T-cell (primary cell): ENCODE measurements around the gene UBE2D2. TPM values are rescaled to one million over a fixed set of nuclear protein-coding genes. Genes with fewer than 3 reads are reported as not detected.
A peak's percentile ranks its signal among the peaks of the same experiment; 100 is the strongest.

Experiments used
- ATAC-seq, 4 experiments: fragments of 200-7000 bp in 3 of 4; fragments of 150-1000 bp in 1 of 4; cut with Tn5 transposase; replicated peaks in 1 of 4; 1 replicate in 3 of 4; 2 replicates in 1 of 4; pipeline ENCODE4 v1.10.0; 2021; ENCODE audit warnings: moderate library complexity in 3 of 4, mild to moderate bottlenecking in 2 of 4, moderate number of reproducible peaks in 1 of 4
- CTCF ChIA-PET, 2 donors: fragments of 300-600 bp; sonication (Branson Sonifier 250); formaldehyde crosslinking; loops; one replicate each; lab custom pipeline; 2022; ENCODE audit warnings: antibody characterized with exemption in 2 of 2; lab: Charles Lee
- POLR2A ChIA-PET, 2 donors: fragments of 300-600 bp; sonication (Branson Sonifier 250); formaldehyde crosslinking; loops; one replicate each; lab custom pipeline; 2022; ENCODE audit warnings: antibody characterized with exemption in 2 of 2; lab: Charles Lee
- DNase-seq, 35 experiments: peaks; one replicate each; pipeline versions ENCODE4 v3.0.0 to v3.0.0-alpha.2; 2013 to 2023
- H3K27ac ChIP-seq: one replicate; pipeline ENCODE4 v1.5.1; 2013; ENCODE audit warnings: low read length
- H3K27me3 ChIP-seq, 2 experiments: replicated peaks in 1 of 2; 1 replicate in 1 of 2; 2 replicates in 1 of 2; pipeline versions ENCODE4 v1.6.1 to v1.7.0; 2013; ENCODE audit warnings: low read length in 1 of 2, mixed read lengths in 1 of 2; ENCODE audit not compliant: control insufficient read depth in 2 of 2, insufficient read depth in 2 of 2; ENCODE audit errors: extremely low read depth in 1 of 2
- H3K36me3 ChIP-seq, 2 donors: 1 replicate in 1 of 2; 2 replicates in 1 of 2; pipeline versions ENCODE4 v1.6.1 to v1.7.0; 2013; ENCODE audit warnings: low read length in 1 of 2; ENCODE audit not compliant: control insufficient read depth in 2 of 2, insufficient read depth in 1 of 2; ENCODE audit errors: extremely low read depth in 1 of 2
- H3K4me1 ChIP-seq, 2 experiments: 1 replicate in 1 of 2; 2 replicates in 1 of 2; pipeline versions ENCODE4 v1.6.1 to v1.7.0; 2013; ENCODE audit warnings: low read length in 2 of 2, mixed read lengths in 1 of 2; ENCODE audit not compliant: insufficient read depth in 2 of 2, control insufficient read depth in 1 of 2; ENCODE audit errors: extremely low read depth in 1 of 2
- H3K4me3 ChIP-seq, 2 donors: 1 replicate in 1 of 2; 2 replicates in 1 of 2; pipeline versions ENCODE4 v1.5.1 to v1.7.0; 2013; ENCODE audit warnings: mild to moderate bottlenecking in 2 of 2, low read length in 1 of 2, moderate library complexity in 1 of 2; ENCODE audit not compliant: control insufficient read depth in 1 of 2; ENCODE audit errors: extremely low read depth in 1 of 2
- H3K9me3 ChIP-seq: 2 replicates; pipeline ENCODE4 v1.7.0; 2013
- H3K27ac Mint-ChIP-seq, 2 donors: one replicate each; pipeline ENCODE4 v1.8.0; 2020 to 2021; ENCODE audit warnings: mild to moderate bottlenecking in 2 of 2, mixed read lengths in 2 of 2
- H3K27me3 Mint-ChIP-seq, 2 donors: one replicate each; pipeline ENCODE4 v1.8.0; 2021 to 2022; ENCODE audit warnings: mixed read lengths in 2 of 2
- H3K36me3 Mint-ChIP-seq: one replicate; pipeline ENCODE4 v1.8.0; 2021; ENCODE audit warnings: mixed read lengths
- H3K4me1 Mint-ChIP-seq, 3 donors: one replicate each; pipeline ENCODE4 v1.8.0; 2020 to 2022; ENCODE audit warnings: mixed read lengths in 3 of 3, mild to moderate bottlenecking in 1 of 3
- H3K4me3 Mint-ChIP-seq, 3 donors: one replicate each; pipeline ENCODE4 v1.8.0; 2020 to 2022; ENCODE audit warnings: mild to moderate bottlenecking in 3 of 3, mixed read lengths in 3 of 3, moderate library complexity in 3 of 3
- H3K9me3 Mint-ChIP-seq, 3 donors: one replicate each; pipeline ENCODE4 v1.8.0; 2020 to 2022; ENCODE audit warnings: mixed read lengths in 3 of 3
- WGBS: methylation state at CpG from one replicate; pipeline ENCODE4 v1.1.5; 2013; ENCODE audit warnings: missing lambda C conversion rate; ENCODE audit not compliant: insufficient coverage; 5-methylcytosine and 5-hydroxymethylcytosine counted together
- total RNA-seq, 35 experiments: library from RNA in 6 of 35; stranded (reverse) in 6 of 35; fragments of 120-200 nt in 1 of 35; gene quantifications; one replicate each; pipeline versions ENCODE4 v1.2.1 to v1.2.4 and lab custom pipeline; 2013 to 2026

Gene UBE2D2
- total RNA-seq, 5 donors from 2014 or later (not counting 1 experiment from before 2014, with no cell fraction given): 138 to 176 (median 152) TPM

DNA sequence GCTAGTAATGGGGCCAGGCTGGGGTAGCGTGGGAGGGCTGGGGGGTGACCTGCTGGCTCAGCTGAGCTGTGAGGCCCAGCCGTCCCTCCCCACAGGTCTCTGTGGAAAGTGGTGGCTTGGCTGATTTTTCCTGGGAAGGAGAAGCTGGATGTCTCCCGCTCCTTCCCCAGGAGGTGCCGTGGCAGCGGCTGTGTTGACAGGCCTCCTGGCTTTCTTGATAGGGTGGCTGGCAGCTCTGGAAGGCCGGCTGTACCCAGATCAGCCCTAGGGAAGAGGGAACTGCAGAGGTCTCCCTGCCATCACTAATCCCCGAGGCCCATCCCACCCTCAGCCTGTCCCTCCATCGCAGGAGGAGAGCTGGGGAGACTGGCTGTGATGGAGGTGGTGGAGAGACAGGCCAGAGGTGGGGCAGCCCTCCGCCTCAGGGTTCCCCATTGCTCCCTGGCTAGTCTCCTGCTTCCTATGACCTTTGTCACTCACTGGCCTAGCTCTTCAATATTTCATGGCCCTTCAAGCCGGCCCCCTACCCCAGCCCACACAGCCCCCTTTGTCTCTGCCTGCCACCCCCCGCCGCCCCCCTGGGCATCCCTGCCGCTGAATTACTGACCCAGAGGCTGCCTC is 93.8 kb downstream of the UBE2D2 start:
- Mint-ChIP-seq H3K27ac (no peak overlapping the region), H3K9me3 (no peaks in the 10 kb centered on the region), H3K4me3 (no peak overlapping the region), H3K36me3 (no peaks in the 10 kb centered on the region), H3K4me1 (peaks cover 37 to 52% (median 42%) of the 10 kb centered on the region in 3 donors), H3K27me3 (peaks cover 26 to 39% of the 10 kb centered on the region in 2 donors)
- ChIA-PET CTCF (no interaction called here), POLR2A (no interaction called here)
- ATAC-seq (no peak), DNase-seq (no peak)
- H3K27me3 ChIP-seq: peaks cover 0 to 57% of the 10 kb centered on the region in 2 experiments
- no peaks in the 10 kb centered on the region for H3K36me3 ChIP-seq
- H3K9me3 ChIP-seq: no peaks in the 10 kb centered on the region
- no peak overlapping the region for H3K4me3 ChIP-seq
- peaks cover 18 to 68% of the 10 kb centered on the region in 2 experiments for H3K4me1 ChIP-seq
- no peak overlapping the region for H3K27ac ChIP-seq
- WGBS: 86% methylated on average over 7 of the region's 13 CpGs

DNA sequence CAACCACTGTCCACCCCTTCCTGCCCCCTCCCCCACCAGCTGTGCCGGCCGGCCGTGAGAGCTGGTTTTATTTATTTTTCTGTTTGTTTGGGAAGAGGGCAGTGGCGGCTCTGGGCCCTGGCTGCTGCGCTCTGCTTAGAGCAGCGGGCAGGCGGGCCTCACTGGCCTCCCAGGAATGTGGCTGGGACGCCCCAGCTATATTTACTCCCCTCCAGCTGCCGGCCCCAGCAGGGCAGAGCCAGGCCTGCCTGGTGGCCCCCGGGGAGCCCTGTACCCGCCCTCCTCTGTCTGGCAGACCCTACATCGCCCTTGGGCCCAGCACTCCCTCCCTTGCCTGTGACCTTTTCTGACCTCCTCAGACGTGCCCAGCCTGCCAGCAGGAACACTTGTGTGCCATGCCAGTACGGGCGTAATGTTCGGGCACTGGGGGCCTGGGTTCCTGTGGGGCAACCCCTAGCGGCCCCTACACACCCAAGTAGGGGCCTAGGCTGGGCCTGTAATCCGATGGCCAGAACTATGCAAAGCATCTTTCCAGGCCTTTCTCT is 94.7 kb downstream of the UBE2D2 start:
- no peaks in the 10 kb centered on the region for H3K9me3 ChIP-seq
- Mint-ChIP-seq H3K27ac (no peak overlapping the region), H3K9me3 (no peaks in the 10 kb centered on the region), H3K27me3 (peaks cover 26 to 32% of the 10 kb centered on the region in 2 donors), H3K4me1 (peaks cover 36 to 46% (median 36%) of the 10 kb centered on the region in 3 donors), H3K36me3 (no peaks in the 10 kb centered on the region), H3K4me3 (no peak overlapping the region)
- CTCF ChIA-PET: no interaction called here
- H3K27ac ChIP-seq: no peak overlapping the region
- 87% methylated on average over 11 of the region's 18 CpGs for WGBS
- H3K4me1 ChIP-seq: peaks cover 18 to 63% of the 10 kb centered on the region in 2 experiments
- POLR2A ChIA-PET: no interaction called here
- no peak overlapping the region for H3K4me3 ChIP-seq
- no peaks in the 10 kb centered on the region for H3K36me3 ChIP-seq
- ATAC-seq: no peak
- H3K27me3 ChIP-seq: peaks cover 0 to 49% of the 10 kb centered on the region in 2 experiments
- no peak for DNase-seq

- Histone ChIP-seq H3K27ac (no peak overlapping the region), H3K4me1 (peaks cover 14 to 49% of the 10 kb centered on the region in 2 experiments), H3K27me3 (peaks cover 0 to 32% of the 10 kb centered on the region in 2 experiments), H3K4me3 (no peak overlapping the region), H3K36me3 (no peaks in the 10 kb centered on the region), H3K9me3 (no peaks in the 10 kb centered on the region)
- ChIA-PET CTCF (interaction anchor here in 1 of 2 donors (0.5 kb wide), 1 partner anchor 172 kb away, joined by 5 read pairs; no protein-coding TSS in a partner anchor), POLR2A (no interaction called here)
- WGBS: 73% methylated on average over 4 of the region's 12 CpGs
- no peak overlapping the region for H3K4me3 Mint-ChIP-seq
- H3K27me3 Mint-ChIP-seq: peaks cover 16% of the 10 kb centered on the region in 2 donors
- ATAC-seq (peak in 1 of 4 experiments; percentile 11), DNase-seq (no peak)
- H3K4me1 Mint-ChIP-seq: peaks cover 21 to 37% (median 30%) of the 10 kb centered on the region in 3 donors
- H3K36me3 Mint-ChIP-seq: no peaks in the 10 kb centered on the region
- no peaks in the 10 kb centered on the region for H3K9me3 Mint-ChIP-seq
- peak overlapping the region in 1 of 2 donors; percentile 77 for H3K27ac Mint-ChIP-seq
Observed at GRCh38 chr5:139657363-139658321, 96.5 kb downstream of the UBE2D2 start.

DNA sequence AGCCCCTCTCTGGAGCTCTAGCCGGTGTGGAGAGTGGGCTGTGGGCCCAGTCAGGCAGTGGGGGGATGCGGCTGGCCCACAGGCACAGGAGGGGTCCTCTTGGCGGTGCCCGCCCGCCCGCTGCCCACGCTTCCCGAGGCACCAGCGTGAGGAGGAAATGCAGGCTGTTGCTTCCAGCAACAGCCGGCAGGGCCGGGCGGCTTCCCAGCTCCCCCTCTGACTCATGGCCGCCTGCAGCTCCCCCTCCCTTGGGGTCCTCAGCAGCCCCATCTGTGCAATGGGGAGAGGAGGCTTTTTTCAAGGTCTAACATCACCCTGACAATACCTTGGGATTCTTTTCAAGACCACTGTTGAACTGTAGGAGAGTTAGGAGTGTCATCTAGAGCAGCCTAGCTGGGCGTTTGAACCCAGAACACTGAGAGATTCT is 97.4 kb downstream of the UBE2D2 start:
- Histone ChIP-seq H3K27me3 (peaks cover 0 to 24% of the 10 kb centered on the region in 2 experiments), H3K4me3 (no peak overlapping the region), H3K9me3 (no peaks in the 10 kb centered on the region), H3K27ac (no peak overlapping the region), H3K4me1 (peaks cover 8 to 42% of the 10 kb centered on the region in 2 experiments), H3K36me3 (no peaks in the 10 kb centered on the region)
- Mint-ChIP-seq H3K27ac (no peak overlapping the region), H3K27me3 (peaks cover 8 to 10% of the 10 kb centered on the region in 2 donors), H3K9me3 (no peaks in the 10 kb centered on the region), H3K4me3 (no peak overlapping the region), H3K36me3 (no peaks in the 10 kb centered on the region), H3K4me1 (peaks cover 16 to 33% (median 21%) of the 10 kb centered on the region in 3 donors)
- 65% methylated on average over 8 of the region's 14 CpGs for WGBS
- ChIA-PET POLR2A (no interaction called here), CTCF (no interaction called here)
- no peak for ATAC-seq
- no peak for DNase-seq

- H3K27me3 ChIP-seq: peaks cover 0 to 18% of the 10 kb centered on the region in 2 experiments
- peak overlapping the region in 1 of 2 donors; percentile 48 for H3K27ac Mint-ChIP-seq
- CTCF ChIA-PET: no interaction called here
Observed at GRCh38 chr5:139658928-139659667, 98.0 kb downstream of the UBE2D2 start.

More at GRCh38 chr5:139658928-139659667, 98.0 kb downstream of the UBE2D2 start:
- Histone ChIP-seq H3K36me3 (no peaks in the 10 kb centered on the region), H3K9me3 (no peaks in the 10 kb centered on the region), H3K27ac (no peak overlapping the region), H3K4me1 (peaks cover 6 to 36% of the 10 kb centered on the region in 2 experiments), H3K4me3 (no peak overlapping the region)
- ATAC-seq: no peak
- Mint-ChIP-seq H3K9me3 (no peaks in the 10 kb centered on the region), H3K4me3 (no peak overlapping the region), H3K36me3 (no peaks in the 10 kb centered on the region), H3K27me3 (peaks cover 6 to 9% of the 10 kb centered on the region in 2 donors), H3K4me1 (peaks cover 14 to 30% (median 15%) of the 10 kb centered on the region in 3 donors)
- DNase-seq: no peak
- POLR2A ChIA-PET: no interaction called here
- 86% methylated on average over 13 of the region's 15 CpGs for WGBS
